ENCODE data around the gene DAZAP2. TPM values are rescaled to one million over a fixed set of nuclear protein-coding genes. Genes with fewer than 3 reads are reported as not detected.

Gene DAZAP2
- total and polyA plus RNA-seq, 9 of the 15 experiments (the other 6 are each of a cell fraction or from before 2014, with no cell fraction given) = 116 to 668 (median 227) TPM

DNA sequence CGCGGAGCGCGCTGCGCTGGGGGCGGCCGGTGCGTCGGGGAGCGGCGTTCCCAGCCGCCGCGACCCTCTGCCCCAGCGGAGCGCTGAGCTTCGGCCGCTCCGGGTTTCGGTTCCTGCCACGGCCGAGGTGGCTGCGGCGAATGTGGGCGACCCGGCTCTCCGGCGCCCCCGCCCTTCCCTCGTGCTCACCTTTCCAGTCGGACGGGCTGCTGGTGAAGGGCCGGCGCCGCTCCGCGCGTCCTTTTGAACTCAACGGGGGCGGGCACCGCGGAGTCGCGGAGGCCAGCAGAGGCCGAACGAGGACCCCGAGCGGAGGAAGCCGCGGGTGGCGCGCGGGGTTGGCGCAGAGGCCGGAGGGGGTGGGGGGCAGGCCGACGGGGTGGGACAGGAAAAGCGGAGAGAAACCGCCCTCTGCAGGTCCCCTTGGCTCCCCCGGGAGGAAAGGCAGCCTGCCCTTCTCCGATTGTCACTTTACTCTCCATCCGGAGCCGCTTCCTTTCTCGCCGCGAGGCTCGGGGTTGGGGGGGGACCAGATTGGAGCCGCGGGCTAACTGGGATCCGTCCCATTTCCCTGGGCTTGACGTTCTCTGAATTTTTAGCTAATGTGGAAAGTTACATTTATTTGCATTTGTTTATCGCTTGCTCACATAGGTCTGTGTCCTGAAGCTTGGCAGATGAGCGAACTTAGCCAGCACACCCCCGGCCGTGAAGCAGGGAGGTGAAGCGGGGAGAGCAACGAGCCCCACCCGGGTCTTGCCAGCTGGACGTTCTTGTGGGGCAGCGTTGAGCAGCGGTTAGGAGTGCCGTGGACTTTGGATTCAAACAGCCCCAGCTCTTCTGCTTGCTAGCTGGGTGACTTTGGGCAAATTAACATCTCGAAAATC is 31.7 kb downstream of the DAZAP2 start, which contains the start of gene SMAGP (continued):
- TF ChIP-seq NRF1 (conservative IDR thresholded peaks at IDR 0.05 in 1 of 2, IDR thresholded peaks at IDR 0.05 in 1 of 2) (no peak), POLR3G (IDR thresholded peaks at IDR 0.05; ENCODE audit: extremely low read depth, insufficient read length, insufficient replicate concordance) (no peak), LARP7 (IDR thresholded peaks at IDR 0.05) (no peak), ZNF175 (CRISPR knock-in tag; IDR thresholded peaks at IDR 0.05; ENCODE audit: low read depth) (no peak), RUNX1 (IDR thresholded peaks at IDR 0.05; ENCODE audit: low read depth) (no peak), IFI16 (CRISPR knock-in tag; IDR thresholded peaks at IDR 0.05) (no peak), MITF (IDR thresholded peaks at IDR 0.05) (no peak), HIVEP1 (CRISPR knock-in tag; IDR thresholded peaks at IDR 0.05) (no peak), ZBTB12 (CRISPR knock-in tag; IDR thresholded peaks at IDR 0.05) (no peak), ETV5 (CRISPR knock-in tag; IDR thresholded peaks at IDR 0.05; ENCODE audit: low read depth) (no peak), RBM14 (IDR thresholded peaks at IDR 0.05; ENCODE audit: borderline replicate concordance, insufficient read depth, low read depth, low read length) (no peak), ZNF232 (CRISPR knock-in tag; IDR thresholded peaks at IDR 0.05) (no peak), NCOA1 (IDR thresholded peaks at IDR 0.05; ENCODE audit: low read depth) (no peak), TEAD2 (tag; IDR thresholded peaks at IDR 0.05) (no peak), ZKSCAN8 (CRISPR knock-in tag; IDR thresholded peaks at IDR 0.05) (no peak), ZNF41 (CRISPR knock-in tag; conservative IDR thresholded peaks at IDR 0.05) (no peak), TBP (optimal IDR thresholded peaks at IDR 0.05; ENCODE audit: low read depth, low read length) (no peak), EZH2 (IDR thresholded peaks at IDR 0.05; ENCODE audit: borderline replicate concordance, low read depth, low read length) (no peak), ZNF75A (CRISPR knock-in tag; IDR thresholded peaks at IDR 0.05) (no peak), SIN3B (IDR thresholded peaks at IDR 0.05; ENCODE audit: low read depth) (no peak), NFATC3 (IDR thresholded peaks at IDR 0.05) (no peak), PHTF2 (CRISPR knock-in tag; IDR thresholded peaks at IDR 0.05) (no peak), ZNF449 (CRISPR knock-in tag; IDR thresholded peaks at IDR 0.05) (no peak), SP2 (IDR thresholded peaks at IDR 0.05; ENCODE audit: extremely low read depth, low read depth, low read length, poor library complexity, severe bottlenecking) (no peak)
- TF ChIP-seq, protein P1, sequence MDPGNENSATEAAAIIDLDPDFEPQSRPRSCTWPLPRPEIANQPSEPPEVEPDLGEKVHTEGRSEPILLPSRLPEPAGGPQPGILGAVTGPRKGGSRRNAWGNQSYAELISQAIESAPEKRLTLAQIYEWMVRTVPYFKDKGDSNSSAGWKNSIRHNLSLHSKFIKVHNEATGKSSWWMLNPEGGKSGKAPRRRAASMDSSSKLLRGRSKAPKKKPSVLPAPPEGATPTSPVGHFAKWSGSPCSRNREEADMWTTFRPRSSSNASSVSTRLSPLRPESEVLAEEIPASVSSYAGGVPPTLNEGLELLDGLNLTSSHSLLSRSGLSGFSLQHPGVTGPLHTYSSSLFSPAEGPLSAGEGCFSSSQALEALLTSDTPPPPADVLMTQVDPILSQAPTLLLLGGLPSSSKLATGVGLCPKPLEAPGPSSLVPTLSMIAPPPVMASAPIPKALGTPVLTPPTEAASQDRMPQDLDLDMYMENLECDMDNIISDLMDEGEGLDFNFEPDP (CRISPR knock-in tag; IDR thresholded peaks at IDR 0.05) = no peak

All from K562 (cell line).